Measurements from ENCODE around the gene CER1. TPM values are rescaled to one million over a fixed set of nuclear protein-coding genes. Genes with fewer than 3 reads are reported as not detected.

The CER1 gene
- not detected in 2 replicates for total RNA-seq

GRCh38 chr9:14722391-14723035, at the start of gene CER1:
CER1 (minus strand) TSS chr9:14722733; CDS start chr9:14722672, 61 bp downstream.

GRCh38 chr9:14693251-14693861, 29.2 kb downstream of the CER1 start, which contains the start of gene ZDHHC21:
ZDHHC21 (minus strand) TSS chr9:14693432; CDS start chr9:14674340, 19,092 bp downstream.

Other genes with a start within 250 kb of the CER1 start
- gene ZDHHC21, start 29.3 kb downstream of the CER1 start, total RNA-seq, result 2.9 and 5.5 TPM in 2 replicates
- 0.16 TPM in 1 of 2 replicates, not detected in the other for gene FREM1, start 187.7 kb upstream of the CER1 start, total RNA-seq

All from bronchial smooth muscle cell (primary cell).